CD14-positive monocyte (primary cell): ENCODE results near the gene NMT1. TPM values are rescaled to one million over a fixed set of nuclear protein-coding genes. Genes with fewer than 3 reads are reported as not detected.

Experiments used
- DNase-seq, 3 donors: peaks; one replicate each; pipeline ENCODE4 v3.0.0-alpha.2; 2011 to 2022
- H2AFZ ChIP-seq: 2 replicates; pipeline ENCODE4 v1.6.0; 2012; ENCODE audit warnings: mild to moderate bottlenecking, low read depth, low read length, inconsistent platforms; ENCODE audit not compliant: insufficient read depth, poor library complexity, severe bottlenecking
- H3K27ac ChIP-seq, 2 donors: 1 replicate in 1 of 2; 2 replicates in 1 of 2; pipeline ENCODE4 v1.5.1; 2012 to 2013; ENCODE audit warnings: low read length in 2 of 2, control low read depth in 1 of 2, inconsistent platforms in 1 of 2, low read depth in 1 of 2, mild to moderate bottlenecking in 1 of 2
- H3K27me3 ChIP-seq, 2 donors: one replicate each; pipeline versions ENCODE4 v1.6.0 to v1.6.1; 2011 to 2013; ENCODE audit warnings: low read length in 2 of 2; ENCODE audit not compliant: control insufficient read depth in 2 of 2, insufficient read depth in 2 of 2
- H3K36me3 ChIP-seq, 2 donors: replicated peaks in 1 of 2; 1 replicate in 1 of 2; 2 replicates in 1 of 2; pipeline versions ENCODE4 v1.5.1 to v1.6.1; 2012 to 2013; ENCODE audit warnings: low read length in 2 of 2, control low read depth in 1 of 2, inconsistent platforms in 1 of 2, mild to moderate bottlenecking in 1 of 2; ENCODE audit not compliant: insufficient read depth in 2 of 2, control insufficient read depth in 1 of 2
- H3K4me1 ChIP-seq, 2 donors: 1 replicate in 1 of 2; 2 replicates in 1 of 2; pipeline versions ENCODE4 v1.5.1 to v1.6.1; 2012 to 2013; ENCODE audit warnings: low read length in 2 of 2, control low read depth in 1 of 2, inconsistent platforms in 1 of 2, mild to moderate bottlenecking in 1 of 2, moderate library complexity in 1 of 2; ENCODE audit not compliant: insufficient read depth in 2 of 2, control insufficient read depth in 1 of 2
- H3K4me2 ChIP-seq: replicated peaks from 2 replicates; pipeline ENCODE3; 2012; ENCODE audit warnings: low read length, moderate library complexity, mild to moderate bottlenecking; ENCODE audit not compliant: poor library complexity, severe bottlenecking; ENCODE audit errors: extremely low read depth
- H3K4me3 ChIP-seq, 3 experiments: fragments of 200-600 bp in 1 of 3; sonication (generic) in 1 of 3; replicated peaks in 1 of 3; 1 replicate in 2 of 3; 2 replicates in 1 of 3; pipeline ENCODE4 v1.5.1; 2011 to 2013; ENCODE audit warnings: low read length in 3 of 3, mild to moderate bottlenecking in 3 of 3, control low read depth in 2 of 3, low read depth in 2 of 3, inconsistent platforms in 1 of 3, moderate library complexity in 1 of 3
- H3K79me2 ChIP-seq: 2 replicates; pipeline ENCODE4 v1.6.0; 2012; ENCODE audit warnings: mild to moderate bottlenecking, control low read depth, inconsistent platforms, low read length, moderate library complexity; ENCODE audit not compliant: insufficient read depth
- H3K9ac ChIP-seq: 2 replicates; pipeline ENCODE4 v1.6.0; 2017; ENCODE audit warnings: low read length, mild to moderate bottlenecking; ENCODE audit not compliant: insufficient read depth, poor library complexity, severe bottlenecking
- H3K9me3 ChIP-seq, 2 donors: replicated peaks in 1 of 2; 1 replicate in 1 of 2; 2 replicates in 1 of 2; pipeline versions ENCODE4 v1.5.1 to v1.6.1; 2012 to 2013; ENCODE audit warnings: low read length in 2 of 2, control low read depth in 1 of 2; ENCODE audit not compliant: control insufficient read depth in 1 of 2, insufficient read depth in 1 of 2
- H4K20me1 ChIP-seq: 2 replicates; pipeline ENCODE4 v1.6.0; 2012; ENCODE audit warnings: mild to moderate bottlenecking, low read length, control low read depth, moderate library complexity; ENCODE audit not compliant: insufficient read depth
- H3K27ac Mint-ChIP-seq, 7 donors: one replicate each; pipeline ENCODE4 v1.8.0; 2020; ENCODE audit warnings: mild to moderate bottlenecking in 7 of 7, mixed read lengths in 7 of 7, moderate library complexity in 6 of 7, inconsistent platforms in 2 of 7
- H3K27me3 Mint-ChIP-seq, 3 donors: one replicate each; pipeline ENCODE4 v1.8.0; 2021 to 2022; ENCODE audit warnings: low read depth in 3 of 3, mild to moderate bottlenecking in 3 of 3, mixed read lengths in 3 of 3, moderate library complexity in 3 of 3, inconsistent platforms in 1 of 3
- H3K36me3 Mint-ChIP-seq, 2 donors: one replicate each; pipeline ENCODE4 v1.8.0; 2020; ENCODE audit warnings: mixed read lengths in 2 of 2, inconsistent platforms in 1 of 2, mild to moderate bottlenecking in 1 of 2
- H3K4me1 Mint-ChIP-seq: one replicate; pipeline ENCODE4 v1.8.0; 2020; ENCODE audit warnings: mild to moderate bottlenecking, mixed read lengths
- H3K4me3 Mint-ChIP-seq, 2 donors: one replicate each; pipeline ENCODE4 v1.8.0; 2020; ENCODE audit warnings: mild to moderate bottlenecking in 2 of 2, mixed read lengths in 2 of 2, moderate library complexity in 1 of 2
- H3K9me3 Mint-ChIP-seq, 7 donors: one replicate each; pipeline ENCODE4 v1.8.0; 2020 to 2022; ENCODE audit warnings: mixed read lengths in 7 of 7, mild to moderate bottlenecking in 6 of 7, moderate library complexity in 6 of 7, inconsistent platforms in 2 of 7
- WGBS: methylation state at CpG from one replicate; pipeline ENCODE4 v1.1.5; 2013; ENCODE audit warnings: missing lambda C conversion rate; ENCODE audit not compliant: insufficient coverage; 5-methylcytosine and 5-hydroxymethylcytosine counted together
- intact Hi-C, 2 donors: fragments of 100-400 bp; cut with micrococcal nuclease; formaldehyde crosslinking; loops; one replicate each; pipeline versions ENCODE4 v1.15.0 to v1.15.1; 2023
- polyA plus RNA-seq, 3 donors: library from polyadenylated mRNA; depleted of rRNA in 1 of 3; unstranded in 2 of 3; stranded (reverse) in 1 of 3; fragments of 300-500 nt in 2 of 3; fragments of >200 nt in 1 of 3; fragmentation: Illumina TruSeq in 2 of 3; gene quantifications; 1 replicate in 2 of 3; 2 replicates in 1 of 3; pipeline ENCODE4 v1.2.3, GENCODE V29; 2012 to 2021
- TF ChIP-seq, protein P1 (sequence below): fragments of 200-600 bp; IDR thresholded peaks from one replicate; pipeline ENCODE4 v1.8.0; 2022; ENCODE audit warnings: antibody characterized with exemption, mild to moderate bottlenecking

NMT1 gene
- polyA plus RNA-seq, 3 donors: 27.2 to 50.2 (median 45.1) TPM

DNA sequence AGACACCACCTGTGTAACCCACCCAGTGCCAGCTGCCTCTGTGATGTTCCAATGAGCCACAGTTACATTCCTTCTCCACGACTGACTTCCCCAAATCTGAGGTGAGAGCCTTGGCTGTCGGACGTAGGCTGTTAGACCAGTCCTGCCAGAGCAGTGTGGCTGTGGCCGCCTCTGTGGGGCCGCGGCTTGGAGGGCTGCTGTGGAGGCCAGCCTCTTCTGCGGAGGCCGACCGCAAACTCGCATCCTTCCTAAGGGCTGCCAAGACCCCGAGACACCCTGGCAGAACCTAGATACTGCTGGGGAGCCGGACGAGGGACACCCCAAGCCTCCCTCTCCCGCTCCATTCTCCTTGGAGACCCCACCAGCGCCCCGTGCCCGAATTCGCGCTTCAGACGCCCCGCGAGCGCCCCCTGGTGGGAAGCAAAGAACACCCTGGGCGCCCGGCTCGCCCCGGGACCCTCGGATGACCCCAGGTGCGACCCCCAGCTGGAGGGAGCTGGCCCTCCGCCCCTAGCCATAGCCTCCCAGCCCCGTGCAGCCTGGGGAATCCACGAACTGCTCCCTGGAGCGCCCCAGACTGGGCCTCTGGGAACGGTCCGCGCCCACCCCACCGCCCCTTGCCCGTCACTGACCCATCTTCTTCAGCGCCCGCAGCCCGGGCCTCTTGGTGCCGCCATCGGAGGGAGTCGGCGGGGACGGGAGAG is 70.7 kb downstream of the NMT1 start:
- WGBS: 8% methylated on average over 45 of the region's 46 CpGs
- intact Hi-C loops: loop anchor here (5.0 to 10.0 kb wide), 3 partner anchors 34 to 357 kb away; no protein-coding TSS in a partner anchor
- H3K4me3 Mint-ChIP-seq: peak overlapping the region; percentile 75 to 78
- TF ChIP-seq, protein P1, sequence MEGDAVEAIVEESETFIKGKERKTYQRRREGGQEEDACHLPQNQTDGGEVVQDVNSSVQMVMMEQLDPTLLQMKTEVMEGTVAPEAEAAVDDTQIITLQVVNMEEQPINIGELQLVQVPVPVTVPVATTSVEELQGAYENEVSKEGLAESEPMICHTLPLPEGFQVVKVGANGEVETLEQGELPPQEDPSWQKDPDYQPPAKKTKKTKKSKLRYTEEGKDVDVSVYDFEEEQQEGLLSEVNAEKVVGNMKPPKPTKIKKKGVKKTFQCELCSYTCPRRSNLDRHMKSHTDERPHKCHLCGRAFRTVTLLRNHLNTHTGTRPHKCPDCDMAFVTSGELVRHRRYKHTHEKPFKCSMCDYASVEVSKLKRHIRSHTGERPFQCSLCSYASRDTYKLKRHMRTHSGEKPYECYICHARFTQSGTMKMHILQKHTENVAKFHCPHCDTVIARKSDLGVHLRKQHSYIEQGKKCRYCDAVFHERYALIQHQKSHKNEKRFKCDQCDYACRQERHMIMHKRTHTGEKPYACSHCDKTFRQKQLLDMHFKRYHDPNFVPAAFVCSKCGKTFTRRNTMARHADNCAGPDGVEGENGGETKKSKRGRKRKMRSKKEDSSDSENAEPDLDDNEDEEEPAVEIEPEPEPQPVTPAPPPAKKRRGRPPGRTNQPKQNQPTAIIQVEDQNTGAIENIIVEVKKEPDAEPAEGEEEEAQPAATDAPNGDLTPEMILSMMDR: peak; percentile 100
- no peaks in the 10 kb centered on the region for H3K36me3 Mint-ChIP-seq
- H3K27ac Mint-ChIP-seq: peak overlapping the region in 1 of 7 donors; percentile 75
- DNase-seq: peak in 2 of 3 donors; percentile 16 to 41
- peak overlapping the region; percentile 53 for H3K9ac ChIP-seq
- no peaks in the 10 kb centered on the region for H4K20me1 ChIP-seq
- peak overlapping the region; percentile 98 for H3K4me2 ChIP-seq
- H3K27me3 Mint-ChIP-seq: peaks cover 7 to 16% (median 12%) of the 10 kb centered on the region in 3 donors
- peak overlapping the region; percentile 99 for H2AFZ ChIP-seq
- H3K27me3 ChIP-seq: peaks cover 0 to 8% of the 10 kb centered on the region in 2 donors
- H3K36me3 ChIP-seq: no peaks in the 10 kb centered on the region
- peaks cover 20 to 30% of the 10 kb centered on the region in 2 donors for H3K4me1 ChIP-seq
- H3K4me3 ChIP-seq: peak overlapping the region; percentile 56 to 98 (median 64)
- H3K4me1 Mint-ChIP-seq: peaks cover 29% of the 10 kb centered on the region
- peaks cover 5% of the 10 kb centered on the region for H3K79me2 ChIP-seq
- no peak overlapping the region for H3K27ac ChIP-seq
- no peaks in the 10 kb centered on the region for H3K9me3 ChIP-seq
- no peaks in the 10 kb centered on the region for H3K9me3 Mint-ChIP-seq

DNA sequence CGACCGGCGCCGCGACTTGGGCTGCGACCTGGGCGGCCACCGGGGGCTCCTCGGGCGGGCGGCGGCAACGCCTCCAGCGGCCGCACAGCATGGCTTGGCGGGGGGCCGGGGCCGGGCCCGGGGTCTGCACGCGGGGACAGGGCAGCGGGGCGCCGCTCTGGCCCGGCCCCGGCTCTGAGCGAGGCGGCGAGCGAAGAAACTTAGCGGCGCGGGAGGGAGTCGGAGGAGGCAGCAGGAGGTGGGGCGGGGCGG is 71.1 kb downstream of the NMT1 start, which contains the start of gene PLCD3:
Gene PLCD3 (minus strand): TSS at position 196 of the 252 bp plus-strand sequence. CDS start 105 bp downstream, at position 91.
- H3K27ac Mint-ChIP-seq: peak within 1 kb of the TSS; percentile 63 to 90 (median 82)

More for the DNA sequence above, 71.1 kb downstream of the NMT1 start, which contains the start of gene PLCD3:
- peaks cover 20 to 31% of the 10 kb centered on the region in 2 donors for H3K4me1 ChIP-seq
- TF ChIP-seq, protein P1: no peak
- no peaks in the 10 kb centered on the region for H3K9me3 ChIP-seq
- no peaks in the 10 kb centered on the region for H3K36me3 Mint-ChIP-seq
- intact Hi-C loops: loop anchor here (5.0 to 10.0 kb wide), 3 partner anchors 35 to 357 kb away; no protein-coding TSS in a partner anchor
- H3K9me3 Mint-ChIP-seq: no peaks in the 10 kb centered on the region
- peak within 1 kb of the TSS; percentile 75 for H3K9ac ChIP-seq
- no peaks in the 10 kb centered on the region for H4K20me1 ChIP-seq
- peaks cover 0 to 8% of the 10 kb centered on the region in 2 donors for H3K27me3 ChIP-seq
- peaks cover 5% of the 10 kb centered on the region for H3K79me2 ChIP-seq
- no peak for DNase-seq
- peak within 1 kb of the TSS; percentile 99 for H2AFZ ChIP-seq
- peak within 1 kb of the TSS; percentile 98 for H3K4me2 ChIP-seq
- H3K4me3 ChIP-seq: peak within 1 kb of the TSS; percentile 73 to 98 (median 95)
- H3K36me3 ChIP-seq: no peaks in the 10 kb centered on the region
- H3K4me1 Mint-ChIP-seq: peaks cover 27% of the 10 kb centered on the region
- H3K4me3 Mint-ChIP-seq: peak within 1 kb of the TSS; percentile 89 to 93
- WGBS: under 1% methylated on average over 21 of the region's 36 CpGs
- H3K27me3 Mint-ChIP-seq: peaks cover 7 to 16% (median 12%) of the 10 kb centered on the region in 3 donors
- H3K27ac ChIP-seq: peak within 1 kb of the TSS; percentile 61 to 75
